Inflammatory macrophage treated with lipopolysaccharide for 1 hour (primary cell): ENCODE data around the gene LARP7.
"Not testable (repeated sequence)": the region's sequence is repeated elsewhere in the genome, so short reads cannot be mapped to it uniquely, and the experiment has no call there.

ENCODE experiments used
- DNase-seq, 2 donors: peaks; one replicate each; pipeline ENCODE4 v3.0.0-alpha.2; 2020 to 2022

The LARP7 gene

GRCh38 chr4:112636688-112637551 is at the start of gene LARP7, which contains the start of gene ZGRF1:
Gene LARP7 (plus strand): TSS chr4:112637143. CDS start chr4:112644670, 7,527 bp downstream.
Gene ZGRF1 (minus strand): TSS chr4:112636909. CDS start chr4:112633176, 3,733 bp downstream.
- peak; percentile 99 for DNase-seq

GRCh38 chr4:112589206-112589605 is 47.7 kb upstream of the LARP7 start:
- DNase-seq = no peak

- DNase-seq = no peak
Measured at GRCh38 chr4:112591593-112591992, 45.4 kb upstream of the LARP7 start.

- DNase-seq = no peak
Measured at GRCh38 chr4:112592717-112593116, 44.2 kb upstream of the LARP7 start.

- DNase-seq = no peak
Measured at GRCh38 chr4:112593438-112594133, 43.4 kb upstream of the LARP7 start.

GRCh38 chr4:112594993-112595392 is 42.0 kb upstream of the LARP7 start:
- no peak for DNase-seq

- peak; percentile 5 to 68 for DNase-seq
Measured at GRCh38 chr4:112604589-112604988, 32.4 kb upstream of the LARP7 start.

GRCh38 chr4:112612814-112613213 is 24.1 kb upstream of the LARP7 start:
- not testable (repeated sequence) for DNase-seq

GRCh38 chr4:112616984-112617383 is 20.0 kb upstream of the LARP7 start:
- DNase-seq = no peak

GRCh38 chr4:112626228-112626627 is 10.7 kb upstream of the LARP7 start:
- DNase-seq = no peak

- DNase-seq = peak; percentile 14 to 48
Measured at GRCh38 chr4:112633477-112634235, 3.3 kb upstream of the LARP7 start.

GRCh38 chr4:112637552-112637866 is 566 bp downstream of the LARP7 start:
- DNase-seq = peak in 1 of 2 donors; percentile 1

GRCh38 chr4:112642526-112642925 is 5.6 kb downstream of the LARP7 start:
- DNase-seq = no peak

- not testable (repeated sequence) for DNase-seq
Measured at GRCh38 chr4:112644595-112645535, 7.9 kb downstream of the LARP7 start.

GRCh38 chr4:112645541-112646329 is 8.8 kb downstream of the LARP7 start:
- no peak for DNase-seq

GRCh38 chr4:112646632-112647537 is 9.9 kb downstream of the LARP7 start:
- no peak for DNase-seq

- DNase-seq = no peak
Measured at GRCh38 chr4:112647785-112648184, 10.8 kb downstream of the LARP7 start.

- DNase-seq = no peak
Measured at GRCh38 chr4:112648263-112649054, 11.5 kb downstream of the LARP7 start.

GRCh38 chr4:112649055-112649408 is 12.1 kb downstream of the LARP7 start:
- DNase-seq = no peak
